K562 (cell line): Measurements from ENCODE around the gene ATP6V0E1. TPM values are rescaled to one million over a fixed set of nuclear protein-coding genes. Genes with fewer than 3 reads are reported as not detected.

Experiments
- ATAC-seq: fragments of 200-7000 bp; cut with Tn5 transposase; 3 replicates; pipeline ENCODE4 v1.9.1; 2020; ENCODE audit warnings: moderate library complexity
- BruUV-seq: library from RNA; stranded (reverse); fragments of 400-500 nt; replicated peaks from 2 replicates; lab custom pipeline; 2021; lab: Mats Ljungman, UMichigan
- CTCF ChIA-PET: fragments of 300-600 bp; formaldehyde crosslinking; extraction: SDS; loops from one replicate; lab custom pipeline; 2021; ENCODE audit warnings: low intra/inter-chr PET ratio; lab: Yijun Ruan, JAX
- POLR2A ChIA-PET: fragments of 300-600, 350-650 bp; sonication (Branson Sonifier 250); formaldehyde crosslinking; extraction: SDS; loops from one replicate; lab custom pipeline; 2021; ENCODE audit warnings: antibody characterized with exemption, inconsistent platforms; lab: Yijun Ruan, JAX
- DNase-seq, 4 experiments: peaks; one replicate each; pipeline versions ENCODE4 v3.0.0 to v3.0.0-alpha.2; 2011 to 2018; ENCODE audit warnings: low spot score in 3 of 4, mixed read lengths in 3 of 4; ENCODE audit errors: extremely low read depth in 1 of 4
- FAIRE-seq: peaks from 2 replicates; lab custom pipeline; 2011; peaks lifted over from hg19 to GRCh38; lab: Jason Lieb, UNC
- H2AFZ ChIP-seq: 2 replicates; pipeline ENCODE4 v1.6.0; 2011; ENCODE audit warnings: low read depth, low read length, control low read depth, inconsistent platforms
- H3K27ac ChIP-seq: fragments of 200-600 bp; 3 replicates; pipeline ENCODE4 v1.8.0; 2011; ENCODE audit warnings: low read depth, mild to moderate bottlenecking, control low read depth, inconsistent platforms, low read length, moderate library complexity, mixed read lengths; ENCODE audit errors: extremely low read depth
- H3K27me3 ChIP-seq, 2 experiments: fragments of 300-600 bp in 1 of 2; 2 replicates in 1 of 2; 3 replicates in 1 of 2; pipeline versions ENCODE4 v1.6.0 to v1.8.0; 2011; ENCODE audit warnings: inconsistent platforms in 2 of 2, low read length in 2 of 2, mild to moderate bottlenecking in 1 of 2, mixed read lengths in 1 of 2, moderate library complexity in 1 of 2; ENCODE audit not compliant: control insufficient read depth in 2 of 2, insufficient read depth in 2 of 2
- H3K36me3 ChIP-seq: fragments of 300-600 bp; 3 replicates; pipeline ENCODE4 v1.8.0; 2011; ENCODE audit warnings: mild to moderate bottlenecking, low read length, inconsistent platforms; ENCODE audit not compliant: control insufficient read depth, insufficient read depth
- H3K4me1 ChIP-seq, 2 experiments: fragments of 200-600 bp in 1 of 2; replicated peaks in 1 of 2; 2 replicates in 1 of 2; 3 replicates in 1 of 2; pipeline versions ENCODE4 v1.5.1 to v1.8.0; 2011; ENCODE audit warnings: inconsistent platforms in 2 of 2, low read length in 2 of 2, mild to moderate bottlenecking in 1 of 2, mixed read lengths in 1 of 2, moderate library complexity in 1 of 2; ENCODE audit not compliant: control insufficient read depth in 2 of 2, insufficient read depth in 2 of 2
- H3K4me2 ChIP-seq: 2 replicates; pipeline ENCODE4 v1.6.1; 2011; ENCODE audit warnings: low read length, control low read depth, inconsistent platforms, mixed read lengths; ENCODE audit not compliant: insufficient read depth
- H3K4me3 ChIP-seq: fragments of 200-600 bp; sonication (generic), shearing (Covaris generic); 2 replicates; pipeline ENCODE4 v1.5.1; 2016; ENCODE audit warnings: control low read depth, inconsistent platforms
- H3K79me2 ChIP-seq: fragments of 200-600 bp; 3 replicates; pipeline ENCODE4 v1.8.0; 2011; ENCODE audit warnings: low read length, inconsistent platforms; ENCODE audit not compliant: control insufficient read depth, insufficient read depth
- H3K9ac ChIP-seq, 2 experiments: 2 replicates each; pipeline versions ENCODE4 v1.6.0 to v1.6.1; 2011; ENCODE audit warnings: low read depth in 2 of 2, low read length in 2 of 2, control low read depth in 1 of 2, inconsistent platforms in 1 of 2, mild to moderate bottlenecking in 1 of 2, mixed read lengths in 1 of 2; ENCODE audit not compliant: insufficient read depth in 1 of 2
- H3K9me1 ChIP-seq: one replicate; pipeline ENCODE4 v1.6.0; 2011; ENCODE audit warnings: inconsistent platforms, mild to moderate bottlenecking, low read length, moderate library complexity; ENCODE audit not compliant: control insufficient read depth, insufficient read depth
- H3K9me3 ChIP-seq: replicated peaks from 2 replicates; pipeline ENCODE4 v1.5.1; 2011; ENCODE audit warnings: low read depth, low read length, inconsistent platforms; ENCODE audit not compliant: control insufficient read depth, insufficient read depth
- H4K20me1 ChIP-seq: replicated peaks from 2 replicates; pipeline ENCODE4 v1.6.1; 2011; ENCODE audit warnings: low read length, inconsistent platforms, mixed read lengths; ENCODE audit not compliant: control insufficient read depth, insufficient read depth
- CBFA2T3 ChIP-seq: fragments of 450-650 bp; IDR thresholded peaks from 2 replicates; pipeline ENCODE4 v1.6.1; 2017
- CTBP1 ChIP-seq: fragments of 450-650 bp; IDR thresholded peaks from 2 replicates; pipeline ENCODE4 v1.6.1; 2016; ENCODE audit warnings: borderline replicate concordance
- DDX20 ChIP-seq: fragments of 450-650 bp; IDR thresholded peaks from 2 replicates; pipeline ENCODE4 v1.6.1; 2016; ENCODE audit warnings: missing genetic modification characterization, low read depth, mild to moderate bottlenecking, missing compliant biosample characterization, moderate library complexity
- DIDO1 ChIP-seq: fragments of 450-650 bp; IDR thresholded peaks from 2 replicates; pipeline ENCODE4 v1.6.1; 2016; ENCODE audit warnings: low read depth, missing biosample characterization, missing genetic modification characterization
- GATA2 ChIP-seq: sonication (generic); formaldehyde crosslinking; IDR thresholded peaks from 2 replicates; pipeline ENCODE4 v1.4.0; 2020; ENCODE audit warnings: mild to moderate bottlenecking, missing genetic modification reagents
- HNRNPLL ChIP-seq: fragments of 200-400 bp; formaldehyde crosslinking; IDR thresholded peaks from 2 replicates; pipeline ENCODE4 v1.6.1; 2017; ENCODE audit warnings: low read length, low read depth, mild to moderate bottlenecking; ENCODE audit not compliant: poor library complexity, severe bottlenecking
- KHSRP ChIP-seq: fragments of 450-650 bp; IDR thresholded peaks from 2 replicates; pipeline ENCODE4 v1.6.1; 2017
- KLF1 ChIP-seq: fragments of 450-650 bp; IDR thresholded peaks from 2 replicates; pipeline ENCODE4 v1.6.1; 2016; ENCODE audit warnings: missing genetic modification characterization, missing compliant biosample characterization
- MBD1 ChIP-seq: fragments of 250-450 bp; sonication (Bioruptor Pico); IDR thresholded peaks from 2 replicates; pipeline ENCODE4 v1.8.0; 2022; ENCODE audit warnings: inconsistent platforms
- MCM2 ChIP-seq: fragments of 450-650 bp; IDR thresholded peaks from 2 replicates; pipeline ENCODE4 v1.6.1; 2017; ENCODE audit warnings: low read depth, mild to moderate bottlenecking
- MYBL2 ChIP-seq, 2 experiments: fragments of 450-650 bp in 1 of 2; sonication (generic) in 1 of 2; formaldehyde crosslinking in 1 of 2; IDR thresholded peaks; 2 replicates each; pipeline versions ENCODE4 v1.6.1 to v1.8.1; 2017 to 2022; ENCODE audit warnings: borderline replicate concordance in 1 of 2, inconsistent platforms in 1 of 2, low read depth in 1 of 2, mild to moderate bottlenecking in 1 of 2, missing genetic modification reagents in 1 of 2, moderate library complexity in 1 of 2
- NCOA2 ChIP-seq, 2 experiments: fragments of 450-650 bp; IDR thresholded peaks; 2 replicates each; pipeline ENCODE4 v1.6.1; 2018; ENCODE audit warnings: mild to moderate bottlenecking in 2 of 2, moderate library complexity in 1 of 2; ENCODE audit not compliant: partially characterized antibody in 2 of 2
- PTRF ChIP-seq: fragments of 450-650 bp; IDR thresholded peaks from 2 replicates; pipeline ENCODE4 v1.6.1; 2016; ENCODE audit warnings: mild to moderate bottlenecking, missing genetic modification characterization, missing compliant biosample characterization
- RUNX1 ChIP-seq: sonication (generic); IDR thresholded peaks from 2 replicates; pipeline ENCODE4 v1.6.1; 2016; ENCODE audit warnings: antibody characterized with exemption, low read depth
- TAF7 ChIP-seq: fragments of 450-650 bp; IDR thresholded peaks from 2 replicates; pipeline ENCODE4 v1.6.1; 2016; ENCODE audit warnings: missing genetic modification characterization, missing compliant biosample characterization
- TCF7L2 ChIP-seq: fragments of 150-350 bp; IDR thresholded peaks from 2 replicates; pipeline ENCODE4 v1.6.1; 2016; ENCODE audit warnings: low read depth, mild to moderate bottlenecking, low read length, moderate library complexity
- ZBTB34 ChIP-seq: fragments of 250-450 bp; sonication (Bioruptor Pico); IDR thresholded peaks from 2 replicates; pipeline ENCODE4 v1.8.0; 2021; ENCODE audit warnings: mild to moderate bottlenecking, moderate library complexity
- ZNF239 ChIP-seq: fragments of 250-450 bp; sonication (Bioruptor Pico); IDR thresholded peaks from 2 replicates; pipeline ENCODE4 v1.4.0; 2020; ENCODE audit warnings: mild to moderate bottlenecking
- ZNF57 ChIP-seq: fragments of 450-650 bp; formaldehyde crosslinking; IDR thresholded peaks from 2 replicates; pipeline ENCODE4 v1.4.0; 2020; ENCODE audit warnings: mild to moderate bottlenecking, moderate library complexity
- ZNF699 ChIP-seq: fragments of 250-450 bp; sonication (Bioruptor Pico); IDR thresholded peaks from 2 replicates; pipeline ENCODE4 v1.8.0; 2021; ENCODE audit warnings: mild to moderate bottlenecking, moderate library complexity; ENCODE audit not compliant: insufficient replicate concordance
- WGBS: fragments of 100-300 bp; shearing (Covaris generic); methylation state at CpG from one replicate; pipeline ENCODE4 v1.1.6; 2016; ENCODE audit warnings: low coverage, mixed read lengths; ENCODE audit not compliant: insufficient coverage; ENCODE audit errors: missing lambda C conversion rate; 5-methylcytosine and 5-hydroxymethylcytosine counted together
- in situ Hi-C: fragments of 300-500 bp; cut with MboI; formaldehyde crosslinking; loops from 4 replicates; pipeline ENCODE4 v1.15.0; 2018; ENCODE audit warnings: inconsistent platforms, mixed read lengths
- intact Hi-C: fragments of 100-400 bp; cut with micrococcal nuclease; formaldehyde crosslinking; loops from 2 replicates; pipeline ENCODE4 v1.14.2; 2022
- polyA plus RNA-seq, 8 experiments: library from polyadenylated mRNA; depleted of rRNA in 4 of 8; stranded (reverse) in 5 of 8; unstranded in 3 of 8; fragments of >200 nt; fragmentation: Nextera tagmentation in 2 of 8; fragmentation: Illumina TruSeq in 1 of 8; extraction: Ambion mirVana in 2 of 8; extraction: Trizol in 1 of 8; gene quantifications; 2 replicates each; pipeline versions ENCODE4 v1.2.1 to v1.2.3, GENCODE V29; 2011 to 2014; ENCODE audit warnings: inconsistent platforms in 1 of 8, missing spikeins in 1 of 8
- total RNA-seq, 7 experiments: library from RNA; depleted of rRNA in 6 of 7; stranded (reverse); fragments of >200 nt in 6 of 7; fragmentation: Illumina TruSeq in 2 of 7; extraction: Trizol in 2 of 7; gene quantifications; 2 replicates each; pipeline versions ENCODE4 v1.2.1 to v1.2.3, GENCODE V29; 2011 to 2021; ENCODE audit warnings: low replicate concordance in 1 of 7

Gene ATP6V0E1
- total and polyA plus RNA-seq, 9 of the 15 experiments (the other 6 are each of a cell fraction or from before 2014, with no cell fraction given): 63.8 to 395 (median 112) TPM

GRCh38 chr5:172942556-172942955 lies 41.0 kb upstream of the ATP6V0E1 start:
- no peak overlapping the region for H3K4me2 ChIP-seq
- H3K9ac ChIP-seq: peak overlapping the region in 1 of 2 experiments; percentile 23; a peak in 1 of 4 replicates
- peaks cover 14% of the 10 kb centered on the region; the same call in 1 of the 3 replicates for H3K36me3 ChIP-seq
- ATAC-seq (no peak), FAIRE-seq (peak; percentile 70), DNase-seq (no peak)
- no peaks in the 10 kb centered on the region for H4K20me1 ChIP-seq
- H3K4me3 ChIP-seq: no peak overlapping the region
- ChIA-PET POLR2A (no interaction called here), CTCF (no interaction called here)
- BruUV-seq: no TSS peak
- H2AFZ ChIP-seq: no peak overlapping the region
- in situ Hi-C loops: loop anchor here (10.0 kb wide), 1 partner anchor 458 kb away; no protein-coding TSS in a partner anchor
- H3K9me3 ChIP-seq: no peaks in the 10 kb centered on the region
- peak overlapping the region; percentile 48; the same call in 1 of the 3 replicates for H3K27ac ChIP-seq
- H3K79me2 ChIP-seq: no peaks in the 10 kb centered on the region
- peaks cover 7 to 12% of the 10 kb centered on the region in 2 experiments for H3K4me1 ChIP-seq
- H3K27me3 ChIP-seq: no peaks in the 10 kb centered on the region
- 85% methylated on average over 11 of the region's 11 CpGs for WGBS
- intact Hi-C loops: no loop called here
- TF ChIP-seq TAF7 (tag): no peak
- no peak for TF ChIP-seq HNRNPLL
- no peak for TF ChIP-seq ZNF57 (CRISPR knock-in tag)
- TF ChIP-seq MYBL2 (IDR thresholded peaks at IDR 0.05; ENCODE audit: low read depth): no peak
- no peak for TF ChIP-seq MYBL2 (CRISPR knock-in tag; IDR thresholded peaks at IDR 0.05; ENCODE audit: borderline replicate concordance)
- TF ChIP-seq ZBTB34 (CRISPR knock-in tag): no peak
- TF ChIP-seq CBFA2T3: no peak
- no peak for TF ChIP-seq RUNX1
- no peak for TF ChIP-seq KLF1 (tag)
- TF ChIP-seq ZNF699 (CRISPR knock-in tag): no peak
- TF ChIP-seq MBD1 (CRISPR knock-in tag): no peak
- TF ChIP-seq TCF7L2: no peak
- no peak for TF ChIP-seq CTBP1
- TF ChIP-seq GATA2 (CRISPR knock-in tag): no peak
- TF ChIP-seq PTRF: no peak
- TF ChIP-seq NCOA2 (IDR thresholded peaks at IDR 0.05; ENCODE audit: partially characterized antibody in 2 of 2): no peak
- no peak for TF ChIP-seq MCM2
- no peak for TF ChIP-seq KHSRP
- TF ChIP-seq DIDO1 (tag): no peak
- TF ChIP-seq DDX20: no peak
- no peak for TF ChIP-seq ZNF239 (CRISPR knock-in tag)
- H3K9me1 ChIP-seq: no peaks in the 10 kb centered on the region
